HUDEP-2 (cell line): ENCODE data around the gene TNRC6C.

Experiments
- DNase-seq, 76 experiments: peaks; one replicate each; lab custom pipeline; 2025; ENCODE audit not compliant: unreplicated experiment in 76 of 76; lab: John Stamatoyannopoulos, UW

The TNRC6C gene

DNA sequence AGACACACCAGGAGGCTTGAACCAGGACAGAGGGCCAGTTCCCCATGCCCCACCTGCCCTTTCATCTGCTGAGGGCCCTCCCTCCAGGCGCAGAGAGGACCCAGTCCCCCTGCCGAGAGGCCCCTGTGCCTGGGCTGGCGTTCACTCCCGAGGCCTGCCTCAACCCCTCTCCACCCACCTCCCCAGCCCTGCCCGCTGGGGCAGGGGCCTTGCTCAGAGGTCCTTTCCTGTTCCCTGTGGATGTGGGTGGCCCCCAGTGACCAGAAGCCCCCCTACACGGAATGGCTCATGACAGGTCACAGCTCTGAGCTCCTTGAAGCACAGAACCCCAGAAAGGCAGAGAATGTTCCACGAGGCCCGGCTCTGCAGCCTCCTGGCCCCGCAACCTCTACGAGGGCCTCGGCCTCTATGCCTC is 163.3 kb downstream of the TNRC6C start:
- DNase-seq = no peak

DNA sequence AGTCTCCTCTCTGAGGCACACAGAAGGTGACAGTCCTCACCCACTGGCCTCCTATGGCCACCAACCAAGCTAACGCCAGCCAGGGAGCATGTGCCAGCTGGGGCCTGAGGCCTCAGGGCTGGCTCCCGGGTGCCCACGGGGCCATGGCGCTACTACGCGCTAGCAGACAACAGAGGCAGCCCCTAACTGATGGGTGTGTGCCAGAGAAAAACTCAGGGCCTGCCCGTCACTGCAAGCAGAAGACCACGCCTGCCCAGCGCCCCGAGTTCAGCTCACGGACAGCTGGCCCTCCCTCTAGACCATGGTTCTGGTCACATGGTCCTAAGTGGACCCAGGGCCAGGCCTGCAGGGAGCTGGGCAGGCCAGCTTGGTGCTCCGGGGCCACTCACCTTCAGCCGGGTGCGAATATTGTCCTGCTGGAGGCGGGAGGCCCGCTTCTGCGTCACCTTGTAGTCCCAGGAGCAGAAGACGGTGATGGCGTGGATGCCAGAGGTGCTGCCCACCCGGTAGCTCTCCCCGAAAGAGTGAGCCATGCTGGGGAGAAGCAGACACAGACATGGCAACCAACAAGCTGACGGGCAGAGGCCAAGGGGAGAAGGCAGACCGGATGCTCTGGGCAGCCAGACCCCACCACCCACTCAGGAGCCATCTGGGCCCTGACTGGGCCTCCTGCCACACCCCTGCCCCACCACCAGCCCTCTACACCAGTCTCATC is 163.9 kb downstream of the TNRC6C start:
- no peak for DNase-seq

DNA sequence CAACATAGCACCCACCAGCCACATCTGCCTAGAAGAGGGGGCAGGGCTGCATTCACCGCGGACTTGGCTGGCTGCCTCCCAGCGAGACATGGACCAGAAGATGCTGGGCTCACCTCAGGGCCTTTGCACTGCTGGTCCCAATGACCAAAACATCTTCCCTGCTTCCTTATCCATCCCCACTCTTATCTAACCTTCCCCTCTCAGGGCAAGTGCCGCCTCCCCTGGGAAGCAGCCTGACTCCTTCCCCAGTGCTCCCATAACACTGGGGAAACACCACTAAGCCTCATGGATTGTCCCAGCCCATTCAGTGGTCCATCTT is 164.4 kb downstream of the TNRC6C start:
- no peak for DNase-seq

DNA sequence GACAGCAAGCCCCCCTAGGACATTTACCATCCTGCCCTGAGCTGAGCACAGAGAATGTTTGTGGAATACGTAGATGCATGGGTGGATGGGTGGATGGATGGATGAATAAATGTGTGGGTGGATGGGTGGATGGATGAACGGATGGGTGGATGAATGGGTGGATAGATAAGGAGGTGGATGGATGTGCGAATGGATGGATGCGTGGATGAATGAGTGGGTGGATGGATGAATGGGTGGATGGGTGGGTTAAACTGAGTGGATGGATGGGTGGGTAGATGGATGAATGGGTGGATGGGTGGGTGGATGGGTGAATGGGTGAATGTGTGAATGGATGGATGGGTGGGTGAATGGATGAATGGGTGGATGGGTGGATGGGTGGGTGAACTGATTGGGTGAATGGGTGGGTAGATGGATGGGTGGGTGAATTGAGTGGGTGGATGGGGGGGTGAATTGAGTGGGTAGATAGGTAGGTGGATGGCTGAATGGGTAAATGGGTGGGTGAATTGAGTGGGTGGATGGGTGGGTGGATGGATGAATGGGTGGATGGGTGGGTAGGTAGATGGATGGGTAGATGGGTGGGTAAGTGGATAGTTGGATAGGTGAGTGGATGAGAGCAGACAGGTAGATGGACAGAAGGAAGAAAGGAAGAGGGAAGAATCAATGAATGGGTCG is 164.9 kb downstream of the TNRC6C start:
- no peak for DNase-seq

DNA sequence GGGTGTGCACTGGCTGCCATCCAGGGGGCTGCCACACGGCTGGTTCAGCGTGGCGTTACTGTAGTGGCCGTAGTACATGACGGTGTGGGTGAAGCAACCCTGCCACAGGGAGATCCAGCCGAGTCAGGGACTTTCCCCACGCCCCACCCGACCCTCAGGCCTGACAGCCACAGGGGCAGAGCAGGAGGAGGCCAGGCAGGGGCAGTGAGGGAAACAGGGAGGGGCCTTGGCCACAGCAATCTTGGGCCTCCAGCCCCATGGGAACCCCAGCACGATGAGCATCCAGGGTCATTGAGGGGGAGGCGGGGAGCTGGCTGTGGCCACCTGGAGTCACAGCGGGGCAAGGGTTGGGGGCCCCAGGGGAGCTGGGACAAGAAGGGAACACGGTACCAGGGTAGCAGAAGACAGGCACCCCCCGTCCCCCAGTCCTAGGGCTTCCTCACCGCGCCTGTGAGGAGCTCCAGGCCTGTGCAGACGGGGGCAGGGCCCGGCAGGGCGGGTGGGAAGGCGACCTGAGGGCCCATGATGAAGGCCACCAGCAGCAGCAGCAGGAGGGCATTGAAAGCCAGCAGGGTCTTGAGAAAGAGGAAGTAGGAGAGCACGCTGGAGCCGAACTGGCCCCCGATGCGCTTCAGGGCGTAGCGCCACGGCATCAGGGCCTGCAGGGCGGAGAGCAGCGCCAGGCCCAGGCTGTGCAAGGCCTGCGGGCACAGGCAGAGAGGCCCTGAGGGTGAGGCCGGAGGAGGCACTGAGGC is 165.8 kb downstream of the TNRC6C start:
- peak in 56 of 76 experiments; percentile 16 to 75 (median 40) for DNase-seq

DNA sequence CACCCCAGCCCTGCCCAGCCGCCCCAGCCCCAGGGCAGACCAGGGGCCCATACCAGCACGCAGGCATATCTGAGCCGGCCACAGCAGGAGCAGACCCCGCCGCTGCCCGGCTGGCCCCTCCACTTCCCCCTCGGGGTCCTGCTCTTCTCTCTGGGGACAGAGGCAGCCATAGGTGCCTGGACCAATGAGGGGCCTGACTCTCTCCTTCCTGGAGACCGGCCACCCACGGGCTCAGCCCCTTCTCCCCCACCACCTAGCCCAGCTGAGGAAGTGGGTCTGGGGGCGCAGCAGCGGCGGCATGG is 166.3 kb downstream of the TNRC6C start:
- peak in 1 of 76 experiments; percentile 14 for DNase-seq

DNA sequence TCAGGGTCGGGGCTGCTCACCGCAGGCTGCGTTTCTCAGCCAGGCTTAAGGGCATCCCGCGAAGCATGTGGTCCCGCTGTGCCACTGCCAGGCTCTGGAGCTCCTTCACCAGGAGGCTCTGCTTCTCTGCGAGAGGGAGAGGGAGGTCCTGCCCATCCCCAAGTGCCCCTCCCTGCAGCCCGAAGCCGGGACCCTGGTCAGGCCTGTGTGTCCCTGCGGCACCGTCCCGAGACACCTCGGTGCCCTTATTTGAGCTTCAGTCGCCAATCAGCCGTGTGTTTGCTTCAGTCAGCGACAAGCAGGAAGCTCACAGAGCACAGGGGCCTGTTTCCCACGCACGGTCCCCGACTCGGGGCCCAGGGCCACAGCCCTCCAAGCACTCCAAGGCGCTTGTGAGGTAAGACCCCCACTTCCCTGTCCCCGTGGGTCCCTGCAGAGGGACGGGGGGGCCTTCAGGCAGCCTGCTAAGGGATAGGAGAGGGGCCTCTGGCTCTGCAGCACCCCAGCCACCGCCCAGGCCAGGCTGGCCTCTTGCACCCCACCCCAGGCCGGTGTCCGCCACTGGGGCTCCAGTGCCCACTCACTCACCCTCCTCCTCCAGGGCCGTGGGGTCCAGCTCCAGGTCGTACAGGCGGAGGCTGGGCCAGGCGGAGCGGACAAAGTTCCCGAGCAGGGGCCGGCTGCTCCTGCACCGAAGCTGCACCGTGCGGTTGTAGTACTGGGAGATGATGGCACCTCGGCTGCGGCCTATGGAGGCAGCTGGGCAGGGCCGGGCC is 166.8 kb downstream of the TNRC6C start:
- peak in 1 of 76 experiments; percentile 9 for DNase-seq

DNA sequence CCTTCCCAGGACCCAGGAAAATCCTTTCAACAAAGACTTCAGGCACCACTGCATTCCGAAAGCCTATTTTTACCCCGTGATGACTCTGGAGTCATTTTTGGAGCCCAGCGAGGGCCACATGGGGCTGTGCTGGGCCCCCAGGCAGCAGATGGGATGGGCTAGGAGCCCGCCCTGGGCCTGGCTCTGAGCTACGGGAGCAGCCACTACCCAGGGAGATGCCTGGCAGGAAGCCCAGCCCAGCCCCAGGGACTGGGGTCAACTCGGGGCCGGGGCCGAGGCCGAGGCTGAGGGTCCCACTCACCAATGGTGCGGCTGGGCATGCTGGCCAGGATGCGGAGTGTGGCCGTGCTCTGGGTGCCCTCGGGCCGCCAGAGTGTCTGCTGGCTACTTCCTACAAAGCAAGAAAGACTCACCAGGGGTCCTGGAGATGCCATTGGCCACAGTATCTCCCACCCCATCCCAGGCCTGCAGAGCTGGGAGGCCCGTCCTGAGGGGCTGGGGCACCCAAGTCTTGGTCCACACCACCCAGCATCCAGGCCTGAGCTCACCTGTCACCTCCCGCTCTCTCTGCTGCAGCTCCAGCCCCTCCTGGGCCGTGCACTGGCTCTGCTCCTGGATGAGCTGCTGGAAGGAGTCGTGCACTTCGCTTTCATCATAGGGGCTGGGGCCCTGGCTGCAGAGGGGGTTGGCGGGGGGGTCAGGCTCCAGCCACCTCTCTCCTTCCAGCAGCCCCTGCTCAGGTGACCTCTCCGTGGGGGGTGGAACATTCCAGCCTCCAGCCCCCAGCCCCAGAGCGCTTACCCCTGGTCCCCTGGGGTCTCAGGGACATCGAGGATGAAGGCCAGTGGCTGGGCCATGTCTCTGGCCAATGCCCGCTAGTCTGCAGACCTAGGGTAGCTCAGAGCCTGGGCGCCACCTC is 167.7 kb downstream of the TNRC6C start:
- peak in 2 of 76 experiments; percentile 6 to 10 for DNase-seq

DNA sequence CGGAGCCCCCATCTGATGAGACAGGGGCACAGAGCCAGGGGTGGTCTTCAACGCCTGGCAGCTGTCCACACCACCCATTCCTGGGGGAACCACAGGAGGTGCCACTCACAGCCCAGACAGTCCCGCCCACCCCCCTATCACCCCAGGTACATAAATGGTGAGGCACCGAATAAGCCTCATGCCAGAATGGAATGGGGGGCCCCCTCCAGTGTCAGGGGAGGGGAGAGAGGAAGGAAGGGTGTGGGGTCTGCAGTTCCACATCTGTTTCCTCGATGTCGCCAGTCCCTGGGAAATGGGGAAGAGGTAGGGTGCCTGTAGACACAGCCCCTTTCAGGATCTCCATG is 168.4 kb downstream of the TNRC6C start:
- peak in 1 of 76 experiments; percentile 34 for DNase-seq

DNA sequence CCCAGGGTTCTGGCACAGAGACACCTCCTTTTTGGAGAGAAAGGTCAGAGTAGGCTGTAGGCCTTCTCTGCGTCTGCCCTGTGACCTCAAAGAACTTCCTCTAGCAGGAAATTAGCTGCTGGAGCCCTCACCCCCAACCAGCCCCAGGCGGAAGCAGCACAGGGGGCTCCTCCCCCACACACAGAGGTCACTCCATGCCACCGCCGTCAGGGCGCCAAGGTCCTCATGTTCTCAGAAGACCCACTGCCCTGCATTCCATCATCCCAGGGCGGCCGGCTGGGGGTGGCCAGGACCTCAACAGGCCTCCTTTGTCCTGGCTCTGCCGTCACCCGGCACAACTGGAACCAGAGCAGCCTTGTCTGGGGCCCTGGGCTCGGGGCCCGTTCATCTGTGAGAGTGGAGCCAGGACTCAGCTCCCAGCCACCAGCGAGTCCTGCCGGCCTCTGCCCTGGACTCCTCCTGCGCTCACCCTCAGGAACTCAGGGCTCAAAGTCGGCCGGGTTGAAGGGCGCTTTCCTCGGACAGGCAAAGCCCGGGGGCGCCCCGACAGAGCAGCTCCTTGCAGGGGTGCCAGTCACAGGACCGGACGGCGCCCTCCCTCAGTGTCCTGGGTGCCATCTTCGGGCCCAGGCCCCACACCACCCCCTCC is 168.9 kb downstream of the TNRC6C start:
- DNase-seq = peak in 59 of 76 experiments; percentile 7 to 67 (median 48)

DNA sequence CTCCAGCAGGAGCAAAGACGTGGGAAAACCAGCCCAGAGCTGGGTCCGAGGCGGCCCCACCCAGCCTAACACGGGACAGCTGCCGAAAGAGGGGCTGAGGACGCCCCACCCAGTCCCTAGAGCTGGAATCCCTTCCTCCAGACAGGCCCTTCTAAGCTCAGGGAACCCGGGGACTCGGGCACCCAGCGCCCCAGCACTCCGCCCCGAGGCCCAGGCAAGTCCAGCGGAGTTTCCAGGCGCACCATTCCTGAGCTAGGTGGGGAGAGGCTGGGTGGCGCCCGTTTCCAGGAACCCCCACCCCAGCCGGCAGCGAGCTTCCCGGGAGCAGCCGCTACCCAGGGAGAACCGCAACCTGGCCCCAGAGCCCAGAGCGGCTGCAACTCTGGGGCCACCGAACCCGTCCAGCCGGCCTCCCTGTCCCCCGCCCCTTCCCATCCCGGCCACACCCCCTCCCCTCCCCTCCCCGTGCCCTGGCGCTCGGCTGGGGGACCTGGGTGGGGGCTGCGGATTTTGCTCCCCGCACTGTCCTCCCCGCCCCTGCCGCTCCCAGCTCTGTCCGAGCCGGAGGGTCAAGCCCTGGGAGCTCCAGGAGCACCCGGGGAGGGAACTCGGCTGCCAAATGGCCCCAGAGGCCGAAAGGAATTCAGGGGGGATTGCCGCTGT is 169.5 kb downstream of the TNRC6C start:
- DNase-seq = peak in 26 of 76 experiments; percentile 7 to 67 (median 42)

DNA sequence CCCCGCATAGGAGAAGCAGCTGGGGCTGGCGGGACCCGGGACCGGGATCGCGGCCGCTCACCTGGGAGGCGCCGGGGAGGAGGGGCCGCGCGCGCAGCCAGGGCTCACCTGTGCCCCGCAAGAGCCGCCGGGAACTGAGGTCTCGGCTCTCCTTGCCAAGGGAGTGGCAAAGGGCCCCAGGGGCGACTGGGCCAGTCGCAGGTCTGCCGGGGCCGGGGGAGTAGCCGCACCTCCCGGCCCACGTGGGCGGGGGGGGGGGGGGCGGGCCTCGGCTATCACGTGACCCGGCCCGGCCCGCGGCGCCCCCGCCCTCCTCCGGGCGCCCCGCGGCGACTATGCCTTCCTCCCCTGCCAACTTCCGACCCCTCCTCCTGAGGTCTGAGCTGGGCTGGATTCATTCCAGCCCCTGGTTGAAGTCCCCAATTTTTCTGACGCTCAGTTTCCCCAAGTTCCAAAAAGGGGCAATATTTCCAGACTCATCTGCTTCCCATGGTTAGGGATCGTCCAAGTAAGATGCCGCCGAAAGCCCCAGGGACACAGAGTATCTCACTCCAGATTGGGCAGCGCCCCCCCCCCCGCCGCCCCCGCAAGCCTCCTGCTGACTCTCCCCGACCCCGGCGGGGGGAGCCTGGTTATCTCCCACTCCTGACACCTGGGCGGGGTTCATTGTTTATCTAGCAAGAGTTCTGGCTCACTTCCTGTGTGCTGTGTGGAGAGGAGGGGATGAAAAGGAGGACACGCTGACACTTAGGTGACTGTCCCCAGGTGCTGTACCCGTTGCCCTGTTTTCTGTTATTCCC is 170.2 kb downstream of the TNRC6C start, which contains the start of gene TMC6:
Gene TMC6 (minus strand): TSS at position 205 of the 800 bp plus-strand sequence. CDS start 1,923 bp downstream, outside the sequence.
- DNase-seq = peak in 75 of 76 experiments; percentile 61 to 98 (median 92)

DNA sequence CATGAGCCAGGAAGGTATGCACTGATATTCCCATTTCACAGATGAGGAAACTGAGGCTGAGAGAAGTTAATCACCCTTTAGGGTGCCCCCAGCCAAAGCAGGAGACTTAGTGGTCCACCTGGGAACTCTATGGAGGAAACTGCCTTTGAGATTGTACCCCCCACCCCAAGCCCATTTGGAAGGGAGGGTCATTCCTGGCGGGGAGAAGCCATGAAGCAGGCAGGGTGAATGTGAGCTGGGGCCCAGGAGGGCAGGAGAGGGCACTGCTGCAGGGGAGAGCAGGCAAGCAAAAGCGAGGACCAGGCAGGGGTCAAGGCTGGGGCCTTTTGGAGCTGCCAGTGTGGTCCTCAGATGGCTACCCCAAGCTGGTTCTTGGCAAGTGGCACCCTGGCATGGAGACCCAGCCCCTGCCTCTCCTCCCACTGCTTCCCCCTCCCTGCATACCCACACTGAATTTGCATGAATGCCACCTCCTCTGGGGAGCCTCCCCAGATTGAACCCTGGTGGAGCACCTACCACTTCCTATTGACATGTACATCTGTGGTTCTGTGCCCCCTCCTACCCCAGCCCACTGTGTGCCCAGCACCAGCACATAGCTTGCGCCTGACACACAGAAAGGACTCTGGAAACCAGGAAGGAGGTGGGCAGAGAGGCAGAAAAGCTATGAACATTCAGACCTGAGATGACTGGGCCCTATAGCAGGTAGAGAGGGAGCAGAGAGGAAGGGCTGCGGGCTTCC is 171.0 kb downstream of the TNRC6C start:
- DNase-seq = peak in 23 of 76 experiments; percentile 6 to 78 (median 44)

DNA sequence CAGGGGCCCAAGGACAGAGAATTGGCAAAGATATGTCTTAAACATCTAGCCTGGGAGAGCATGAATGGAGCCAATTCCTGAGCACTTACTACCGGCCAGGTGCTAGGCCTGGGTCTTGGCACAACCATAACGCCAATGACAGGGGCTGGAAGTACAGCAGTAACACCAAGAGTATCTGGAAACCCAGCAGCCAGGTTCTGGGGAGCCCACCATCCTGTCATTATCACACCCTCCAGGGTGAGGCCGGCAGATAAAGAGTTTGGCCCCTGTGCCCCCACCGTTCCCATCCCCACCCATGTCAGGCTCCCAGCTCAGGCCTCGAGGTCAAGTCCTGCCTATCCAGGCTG is 171.6 kb downstream of the TNRC6C start:
- DNase-seq = peak in 66 of 76 experiments; percentile 15 to 90 (median 62)

DNA sequence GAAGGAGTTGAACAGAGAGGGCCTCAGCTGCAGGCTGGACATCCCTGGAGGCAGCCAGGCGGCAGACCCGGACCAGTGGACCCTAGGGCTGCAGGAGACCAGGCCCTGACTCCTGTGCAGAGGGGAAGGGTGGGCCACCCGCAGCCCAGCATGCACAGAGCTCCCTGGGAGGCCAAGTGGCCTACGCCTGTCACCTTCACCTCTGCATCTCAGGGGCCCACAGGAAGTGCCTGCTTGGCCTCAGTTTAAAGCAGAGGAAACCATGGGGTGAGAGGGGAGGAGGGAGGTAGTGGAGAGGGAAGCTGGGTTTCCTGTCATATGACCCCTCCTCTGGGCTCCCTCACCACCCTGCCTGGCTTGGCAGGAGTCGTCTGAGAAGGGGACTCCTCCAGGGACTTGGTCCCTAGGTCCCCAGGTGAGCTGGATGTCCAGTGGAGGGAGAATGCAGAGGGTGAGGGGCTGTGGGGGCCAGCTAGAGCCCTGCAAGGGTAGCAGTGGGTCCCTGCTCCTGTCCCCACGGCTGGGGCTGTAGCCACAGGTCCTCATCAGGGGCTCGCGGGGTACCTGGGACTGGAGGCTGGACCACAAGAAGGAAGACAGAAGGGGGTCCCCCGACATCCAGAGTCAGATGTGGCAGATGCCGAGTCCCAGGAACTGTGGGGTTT is 172.1 kb downstream of the TNRC6C start, which contains the start of gene TMC8:
Gene TMC8 (plus strand): TSS at position 335 of the 665 bp plus-strand sequence. CDS start 818 bp downstream, outside the sequence.
- peak in 30 of 76 experiments; percentile 19 to 70 (median 58) for DNase-seq

DNA sequence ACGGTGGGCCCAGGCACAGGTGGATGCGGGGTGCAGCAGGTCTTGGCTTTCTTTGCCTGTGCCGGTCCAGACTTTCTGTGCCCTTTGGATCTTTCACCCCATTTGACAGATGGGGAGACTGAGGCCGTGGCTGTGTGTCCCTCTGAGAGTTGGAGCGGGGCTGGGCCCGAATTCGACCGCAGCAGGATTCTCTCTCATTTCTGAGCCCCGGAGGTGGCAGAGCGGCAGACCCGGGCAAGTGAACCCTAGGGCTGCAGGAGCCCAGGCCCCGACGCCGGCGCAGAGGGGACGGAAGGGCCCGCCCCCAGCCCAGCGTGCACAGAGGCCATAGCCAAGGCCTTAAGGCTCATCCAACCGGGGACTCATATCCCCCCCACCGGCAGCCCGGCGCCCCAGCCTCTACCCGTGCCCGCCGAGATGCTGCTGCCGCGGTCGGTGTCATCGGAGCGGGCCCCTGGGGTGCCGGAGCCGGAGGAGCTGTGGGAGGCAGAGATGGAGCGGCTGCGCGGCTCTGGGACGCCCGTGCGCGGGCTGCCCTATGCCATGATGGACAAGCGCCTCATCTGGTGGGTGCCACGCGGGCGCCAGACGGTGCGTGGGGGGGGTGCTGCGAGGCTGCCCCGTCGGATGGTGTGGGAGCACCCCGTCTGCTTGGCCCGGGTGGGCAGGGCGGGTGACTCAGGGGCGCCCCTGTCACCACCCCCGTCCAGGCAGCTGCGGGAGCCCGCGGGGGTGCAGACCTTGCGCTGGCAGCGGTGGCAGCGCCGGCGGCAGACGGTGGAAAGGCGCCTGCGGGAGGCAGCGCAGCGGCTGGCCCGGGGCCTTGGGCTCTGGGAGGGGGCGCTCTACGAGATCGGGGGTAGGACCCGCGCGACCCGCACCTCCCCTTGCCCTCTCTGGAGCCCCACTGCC is 172.9 kb downstream of the TNRC6C start:
- peak in 34 of 76 experiments; percentile 6 to 71 (median 38) for DNase-seq
